Mesendoderm (in vitro differentiated cells): ENCODE results near the gene SLC35F1.

Source experiments
- DNase-seq: peaks from one replicate; pipeline ENCODE4 v3.0.0; 2013
- H2AK5ac ChIP-seq: 2 replicates; pipeline ENCODE4 v1.6.1; 2013; ENCODE audit warnings: low read length, inconsistent platforms
- H2BK120ac ChIP-seq: 2 replicates; pipeline ENCODE4 v1.6.1; 2013; ENCODE audit warnings: low read depth, mild to moderate bottlenecking, low read length, moderate library complexity, mixed read lengths
- H2BK15ac ChIP-seq: replicated peaks from 2 replicates; pipeline ENCODE4 v1.6.1; 2013; ENCODE audit warnings: low read depth, mild to moderate bottlenecking, moderate library complexity
- H2BK5ac ChIP-seq: 2 replicates; pipeline ENCODE4 v1.6.1; 2013; ENCODE audit warnings: low read length, inconsistent platforms
- H3K18ac ChIP-seq: 2 replicates; pipeline ENCODE4 v1.6.1; 2013; ENCODE audit warnings: mild to moderate bottlenecking, low read length, mixed read lengths
- H3K23ac ChIP-seq: one replicate; pipeline ENCODE4 v1.6.1; 2013; ENCODE audit warnings: low read length
- H3K27ac ChIP-seq: 2 replicates; pipeline ENCODE4 v1.5.1; 2013; ENCODE audit warnings: low read depth, mild to moderate bottlenecking, inconsistent platforms, low read length, moderate library complexity
- H3K27me3 ChIP-seq: 2 replicates; pipeline ENCODE4 v1.6.1; 2013; ENCODE audit warnings: low read length, control low read depth, mild to moderate bottlenecking, inconsistent platforms; ENCODE audit not compliant: insufficient read depth, poor library complexity
- H3K36me3 ChIP-seq: 2 replicates; pipeline ENCODE4 v1.6.1; 2013; ENCODE audit warnings: low read length, inconsistent platforms; ENCODE audit not compliant: control insufficient read depth, insufficient read depth
- H3K4ac ChIP-seq: one replicate; pipeline ENCODE4 v1.6.1; 2013; ENCODE audit warnings: low read depth, mild to moderate bottlenecking, low read length, moderate library complexity
- H3K4me1 ChIP-seq: 2 replicates; pipeline ENCODE4 v1.6.1; 2013; ENCODE audit warnings: low read depth, low read length, inconsistent platforms; ENCODE audit not compliant: control insufficient read depth
- H3K4me2 ChIP-seq: 2 replicates; pipeline ENCODE4 v1.6.1; 2013; ENCODE audit warnings: low read length
- H3K4me3 ChIP-seq: 2 replicates; pipeline ENCODE4 v1.5.1; 2013; ENCODE audit warnings: mild to moderate bottlenecking, low read length
- H3K56ac ChIP-seq: one replicate; pipeline ENCODE4 v1.6.1; 2013; ENCODE audit warnings: low read length
- H3K79me1 ChIP-seq: 2 replicates; pipeline ENCODE4 v1.6.1; 2013; ENCODE audit warnings: low read length, inconsistent platforms
- H3K79me2 ChIP-seq: 2 replicates; pipeline ENCODE4 v1.6.1; 2013; ENCODE audit warnings: mild to moderate bottlenecking, low read length; ENCODE audit not compliant: control insufficient read depth, insufficient read depth
- H3K9ac ChIP-seq: 2 replicates; pipeline ENCODE4 v1.6.1; 2013; ENCODE audit warnings: low read length, inconsistent platforms
- H4K5ac ChIP-seq: one replicate; pipeline ENCODE4 v1.6.1; 2013; ENCODE audit warnings: low read length
- H4K8ac ChIP-seq: one replicate; pipeline ENCODE4 v1.6.1; 2013; ENCODE audit warnings: low read depth, mild to moderate bottlenecking, control low read depth, low read length, moderate library complexity
- WGBS: extraction: QIAGEN DNeasy Blood & Tissue Kit; methylation state at CpG from one replicate; pipeline ENCODE4 v1.1.7; 2013; ENCODE audit warnings: low lambda C conversion rate, missing lambda C conversion rate; ENCODE audit not compliant: insufficient coverage; ENCODE audit errors: extremely low coverage; 5-methylcytosine and 5-hydroxymethylcytosine counted together

Gene SLC35F1

DNA sequence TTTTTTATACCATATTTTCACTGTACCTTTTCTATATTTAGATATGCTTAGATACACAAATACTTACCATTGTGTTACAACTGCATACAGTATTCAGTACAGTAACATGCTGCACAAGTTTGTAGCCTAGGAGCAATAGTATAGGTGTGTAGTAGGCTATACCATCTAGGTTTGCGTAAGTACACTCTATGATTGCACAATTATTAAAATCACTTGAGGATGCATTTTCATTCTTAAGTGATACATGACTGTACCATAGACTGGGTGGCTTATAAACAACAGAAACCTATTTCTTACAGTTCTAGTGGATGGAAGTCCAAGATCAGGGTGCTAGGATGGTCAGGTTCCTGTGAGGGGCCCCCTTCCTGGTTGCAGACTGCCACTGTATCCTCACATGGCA lies 234.1 kb downstream of the SLC35F1 start:
- H3K23ac ChIP-seq = no peak overlapping the region
- no peak overlapping the region for H2BK5ac ChIP-seq
- H3K27ac ChIP-seq = no peak overlapping the region
- H3K79me2 ChIP-seq = no peaks in the 10 kb centered on the region
- WGBS = no CpG with 5 or more reads among the region's 1 CpG
- H3K79me1 ChIP-seq = no peaks in the 10 kb centered on the region
- no peak overlapping the region for H2BK120ac ChIP-seq
- no peak overlapping the region for H3K4ac ChIP-seq
- H3K4me2 ChIP-seq = no peak overlapping the region
- H4K8ac ChIP-seq = no peak overlapping the region
- H3K36me3 ChIP-seq = no peaks in the 10 kb centered on the region
- H3K27me3 ChIP-seq = no peaks in the 10 kb centered on the region
- H3K18ac ChIP-seq = no peak overlapping the region
- no peaks in the 10 kb centered on the region for H3K4me1 ChIP-seq
- H2BK15ac ChIP-seq = no peak overlapping the region
- no peak overlapping the region for H3K4me3 ChIP-seq
- no peak overlapping the region for H2AK5ac ChIP-seq
- H3K9ac ChIP-seq = no peak overlapping the region
- no peak for DNase-seq
- H3K56ac ChIP-seq = no peak overlapping the region
- H4K5ac ChIP-seq = no peak overlapping the region

DNA sequence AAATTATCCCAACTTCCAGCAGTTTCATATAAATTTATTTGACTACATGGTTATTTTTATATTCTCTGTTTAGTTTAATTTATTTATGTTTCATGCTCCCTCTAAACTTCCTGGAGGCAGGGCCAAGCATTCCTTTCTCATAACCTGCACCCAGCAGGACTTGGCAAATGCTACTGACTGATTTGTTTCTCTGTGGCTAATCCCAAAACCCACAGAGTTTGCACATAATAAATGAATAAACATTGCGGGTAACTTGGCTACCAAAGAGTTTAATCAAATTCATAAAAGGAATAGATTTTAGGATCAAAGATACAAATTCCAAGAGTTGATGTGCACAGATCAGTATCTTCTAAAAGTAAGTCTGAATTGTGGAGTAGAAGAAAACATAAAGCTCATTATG lies 239.5 kb downstream of the SLC35F1 start:
- DNase-seq = no peak
- H2BK15ac ChIP-seq = no peak overlapping the region
- no peaks in the 10 kb centered on the region for H3K79me1 ChIP-seq
- H3K27me3 ChIP-seq = no peaks in the 10 kb centered on the region
- no peak overlapping the region for H3K27ac ChIP-seq
- no peak overlapping the region for H2AK5ac ChIP-seq
- H4K8ac ChIP-seq = no peak overlapping the region
- no peak overlapping the region for H2BK120ac ChIP-seq
- H3K4ac ChIP-seq = no peak overlapping the region
- H3K4me2 ChIP-seq = no peak overlapping the region
- H3K4me1 ChIP-seq = no peaks in the 10 kb centered on the region
- H3K4me3 ChIP-seq = no peak overlapping the region
- H3K79me2 ChIP-seq = no peaks in the 10 kb centered on the region
- WGBS = no CpG with 5 or more reads among the region's 1 CpG
- H3K18ac ChIP-seq = no peak overlapping the region
- no peak overlapping the region for H3K56ac ChIP-seq
- no peak overlapping the region for H2BK5ac ChIP-seq
- no peaks in the 10 kb centered on the region for H3K36me3 ChIP-seq
- no peak overlapping the region for H3K9ac ChIP-seq
- H3K23ac ChIP-seq = no peak overlapping the region
- H4K5ac ChIP-seq = no peak overlapping the region

DNA sequence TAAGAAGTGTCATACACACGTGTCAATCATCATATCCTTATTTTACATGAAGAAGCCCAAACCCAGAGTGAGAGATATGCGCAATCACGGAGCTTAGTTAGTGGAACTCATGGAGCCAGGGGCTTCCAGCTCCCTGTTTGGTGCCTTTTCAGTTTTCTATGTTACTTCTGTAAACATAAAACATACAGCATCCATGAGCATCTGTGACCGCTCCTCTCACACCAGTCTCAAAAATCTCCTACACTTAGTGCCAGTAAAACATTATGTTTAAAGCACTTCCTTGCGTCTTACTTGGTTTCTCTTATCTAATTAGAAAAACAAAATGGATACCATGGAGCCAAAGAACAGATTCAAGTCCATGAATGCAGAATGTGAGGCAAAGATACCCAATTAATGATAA lies 240.4 kb downstream of the SLC35F1 start:
- H3K4me1 ChIP-seq = no peaks in the 10 kb centered on the region
- H3K4me3 ChIP-seq = no peak overlapping the region
- DNase-seq = no peak
- H3K27ac ChIP-seq = no peak overlapping the region
- no peak overlapping the region for H3K56ac ChIP-seq
- WGBS = no CpG with 5 or more reads among the region's 5 CpGs
- no peak overlapping the region for H3K4me2 ChIP-seq
- no peak overlapping the region for H4K5ac ChIP-seq
- H3K4ac ChIP-seq = no peak overlapping the region
- no peaks in the 10 kb centered on the region for H3K79me1 ChIP-seq
- H3K23ac ChIP-seq = no peak overlapping the region
- no peak overlapping the region for H3K18ac ChIP-seq
- H2BK120ac ChIP-seq = no peak overlapping the region
- H2BK15ac ChIP-seq = no peak overlapping the region
- H3K36me3 ChIP-seq = no peaks in the 10 kb centered on the region
- no peaks in the 10 kb centered on the region for H3K79me2 ChIP-seq
- H2AK5ac ChIP-seq = no peak overlapping the region
- H2BK5ac ChIP-seq = no peak overlapping the region
- H4K8ac ChIP-seq = no peak overlapping the region
- no peaks in the 10 kb centered on the region for H3K27me3 ChIP-seq
- no peak overlapping the region for H3K9ac ChIP-seq

DNA sequence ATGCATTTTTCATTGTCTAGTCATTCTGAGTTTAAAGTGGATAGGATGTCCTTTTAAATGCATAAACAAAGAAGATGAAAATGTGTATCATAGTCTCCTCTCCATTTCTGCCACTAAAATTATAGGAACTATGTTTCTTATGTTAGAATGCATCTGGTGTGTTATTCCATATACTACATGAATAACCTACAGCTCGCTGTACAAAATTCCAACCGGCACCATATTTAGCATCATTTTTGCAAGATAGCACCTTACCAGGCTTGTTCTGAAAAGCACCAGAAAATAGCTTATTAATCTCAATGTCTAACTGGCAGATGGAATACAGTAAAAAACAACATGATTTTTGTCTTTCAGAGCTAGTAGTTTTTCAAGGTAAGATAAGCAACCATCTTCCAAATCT lies 241.5 kb downstream of the SLC35F1 start:
- Histone ChIP-seq H3K27ac (no peak overlapping the region), H2BK120ac (no peak overlapping the region), H3K23ac (no peak overlapping the region), H2AK5ac (no peak overlapping the region), H4K5ac (no peak overlapping the region), H3K9ac (no peak overlapping the region), H3K56ac (no peak overlapping the region), H2BK5ac (no peak overlapping the region), H2BK15ac (no peak overlapping the region), H3K4me3 (no peak overlapping the region), H3K4me1 (no peaks in the 10 kb centered on the region), H3K4ac (no peak overlapping the region), H3K18ac (no peak overlapping the region), H3K79me1 (no peaks in the 10 kb centered on the region), H3K4me2 (no peak overlapping the region), H3K79me2 (no peaks in the 10 kb centered on the region), H4K8ac (no peak overlapping the region), H3K27me3 (no peaks in the 10 kb centered on the region), H3K36me3 (no peaks in the 10 kb centered on the region)
- no CpG with 5 or more reads among the region's 2 CpGs for WGBS
- no peak for DNase-seq

DNA sequence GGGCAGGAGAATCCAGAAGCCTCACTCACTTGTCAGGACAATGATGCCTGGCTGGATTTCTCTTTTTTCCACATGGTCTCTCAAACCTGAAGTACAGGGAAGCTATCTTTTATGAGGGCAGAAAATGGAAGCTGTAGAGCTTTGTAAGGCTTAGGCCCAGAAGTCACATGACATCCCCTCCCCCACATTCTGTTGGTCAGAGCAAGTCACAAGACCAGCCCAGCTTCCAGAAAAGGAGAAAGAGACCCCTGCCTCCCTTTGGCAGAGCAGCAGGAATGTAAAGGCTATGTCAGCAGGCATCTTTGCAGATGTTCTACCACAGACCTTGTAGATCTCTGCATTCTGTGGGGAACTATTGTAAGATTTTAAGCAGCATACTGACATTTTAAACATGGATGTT lies 245.5 kb downstream of the SLC35F1 start:
- H3K27ac ChIP-seq = no peak overlapping the region
- H3K4me3 ChIP-seq = no peak overlapping the region

DNA sequence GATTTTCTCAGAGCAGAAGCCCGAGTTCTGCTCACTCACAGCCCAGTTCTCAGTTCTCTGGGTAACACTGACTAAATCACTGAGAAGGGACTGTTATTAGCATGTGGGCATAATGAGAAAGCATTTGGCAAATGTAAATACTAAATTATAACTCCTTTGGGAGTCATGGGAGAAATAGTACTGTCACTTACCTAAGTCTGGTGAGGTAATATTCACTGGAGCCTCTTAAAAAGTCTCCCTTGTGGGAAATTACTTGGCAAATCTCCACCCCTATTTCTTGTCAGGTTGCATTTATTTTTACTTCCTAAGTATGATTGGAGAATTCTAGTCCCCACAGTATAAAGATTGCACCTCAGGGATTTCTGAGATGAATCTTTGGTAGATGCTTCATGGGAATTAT lies 254.3 kb downstream of the SLC35F1 start:
- WGBS = no CpG with 5 or more reads among the region's 1 CpG
- Histone ChIP-seq H2AK5ac (no peak overlapping the region), H3K4me3 (no peak overlapping the region), H4K8ac (no peak overlapping the region), H3K27ac (no peak overlapping the region), H3K4me2 (no peak overlapping the region), H3K9ac (no peak overlapping the region), H3K4ac (no peak overlapping the region), H3K18ac (no peak overlapping the region), H3K79me2 (no peaks in the 10 kb centered on the region), H3K79me1 (no peaks in the 10 kb centered on the region), H4K5ac (no peak overlapping the region), H3K23ac (no peak overlapping the region), H3K36me3 (no peaks in the 10 kb centered on the region), H3K4me1 (no peaks in the 10 kb centered on the region), H2BK120ac (peak overlapping the region; percentile 21), H2BK15ac (no peak overlapping the region), H3K56ac (no peak overlapping the region), H2BK5ac (no peak overlapping the region), H3K27me3 (no peaks in the 10 kb centered on the region)
- no peak for DNase-seq

More for the DNA sequence above, 245.5 kb downstream of the SLC35F1 start:
- H3K18ac ChIP-seq = no peak overlapping the region
- no peak overlapping the region for H3K4ac ChIP-seq
- H2AK5ac ChIP-seq = no peak overlapping the region
- H3K56ac ChIP-seq = no peak overlapping the region
- H3K79me2 ChIP-seq = no peaks in the 10 kb centered on the region
- H3K27me3 ChIP-seq = no peaks in the 10 kb centered on the region
- no peaks in the 10 kb centered on the region for H3K4me1 ChIP-seq
- H3K79me1 ChIP-seq = no peaks in the 10 kb centered on the region
- H2BK120ac ChIP-seq = no peak overlapping the region
- H4K5ac ChIP-seq = no peak overlapping the region
- H2BK15ac ChIP-seq = no peak overlapping the region
- H3K36me3 ChIP-seq = no peaks in the 10 kb centered on the region
- H4K8ac ChIP-seq = no peak overlapping the region
- DNase-seq = peak; percentile 36
- no peak overlapping the region for H2BK5ac ChIP-seq
- no peak overlapping the region for H3K9ac ChIP-seq
- no peak overlapping the region for H3K4me2 ChIP-seq
- no peak overlapping the region for H3K23ac ChIP-seq
